Muscle layer of duodenum (tissue), 2 donors: ENCODE measurements around the gene RUNX1.

ENCODE experiments used
- H3K27ac ChIP-seq: one replicate; pipeline ENCODE4 v1.7.0; 2013; ENCODE audit warnings: mild to moderate bottlenecking, low read length
- H3K27me3 ChIP-seq: one replicate; pipeline ENCODE4 v1.7.0; 2013; ENCODE audit warnings: low read depth, mild to moderate bottlenecking, control low read depth, low read length
- H3K36me3 ChIP-seq, 2 donors: one replicate each; pipeline ENCODE4 v1.7.0; 2013; ENCODE audit warnings: low read length in 2 of 2, control low read depth in 1 of 2, mild to moderate bottlenecking in 1 of 2; ENCODE audit not compliant: insufficient read depth in 2 of 2, control insufficient read depth in 1 of 2
- H3K4me1 ChIP-seq, 2 donors: one replicate each; pipeline ENCODE4 v1.7.0; 2013; ENCODE audit warnings: low read length in 2 of 2, mild to moderate bottlenecking in 2 of 2, control low read depth in 1 of 2, moderate library complexity in 1 of 2; ENCODE audit not compliant: insufficient read depth in 2 of 2, control insufficient read depth in 1 of 2
- H3K4me3 ChIP-seq, 2 donors: one replicate each; pipeline ENCODE4 v1.7.0; 2013; ENCODE audit warnings: low read length in 2 of 2, low read depth in 1 of 2, mild to moderate bottlenecking in 1 of 2
- H3K9me3 ChIP-seq, 2 donors: one replicate each; pipeline ENCODE4 v1.7.0; 2013; ENCODE audit warnings: low read length in 2 of 2, control low read depth in 1 of 2, mild to moderate bottlenecking in 1 of 2; ENCODE audit not compliant: control insufficient read depth in 1 of 2
- donor health status: healthy.

The RUNX1 gene

GRCh38 chr21:34880401-34880800, 168.7 kb downstream of the RUNX1 start:
- Histone ChIP-seq H3K9me3 (no peaks in the 10 kb centered on the region), H3K4me1 (peaks cover 4 to 5% of the 10 kb centered on the region in 2 donors), H3K4me3 (no peak overlapping the region), H3K36me3 (peaks cover 15 to 26% of the 10 kb centered on the region in 2 donors), H3K27me3 (no peaks in the 10 kb centered on the region), H3K27ac (no peak overlapping the region)

GRCh38 chr21:34878940-34879339, 170.2 kb downstream of the RUNX1 start:
- no peak overlapping the region for H3K27ac ChIP-seq
- no peaks in the 10 kb centered on the region for H3K27me3 ChIP-seq
- no peaks in the 10 kb centered on the region for H3K9me3 ChIP-seq
- no peak overlapping the region for H3K4me3 ChIP-seq
- peaks cover 15 to 26% of the 10 kb centered on the region in 2 donors for H3K36me3 ChIP-seq
- peaks cover 5 to 9% of the 10 kb centered on the region in 2 donors for H3K4me1 ChIP-seq

DNA sequence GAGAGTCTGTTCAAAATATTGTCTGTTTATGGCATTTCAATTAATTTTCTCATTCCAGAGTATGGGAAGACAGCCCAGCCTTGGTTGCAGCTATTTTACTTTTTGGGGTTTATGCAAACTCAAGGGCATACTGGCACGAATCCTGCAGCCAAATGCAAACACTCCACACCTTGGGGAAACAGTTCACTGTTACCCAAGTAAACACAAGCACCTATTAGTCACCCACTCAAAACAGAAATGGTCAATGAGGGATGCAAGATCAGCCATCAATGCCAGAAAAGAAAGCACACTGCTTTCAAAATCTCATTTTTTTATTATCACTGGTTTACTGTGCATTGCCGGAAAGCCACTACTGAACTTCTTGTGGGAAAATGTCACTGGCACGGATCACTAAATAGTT, 170.6 kb downstream of the RUNX1 start:
- Histone ChIP-seq H3K4me1 (peaks cover 5 to 9% of the 10 kb centered on the region in 2 donors), H3K27me3 (no peaks in the 10 kb centered on the region), H3K36me3 (peaks cover 15 to 26% of the 10 kb centered on the region in 2 donors), H3K27ac (no peak overlapping the region), H3K9me3 (no peaks in the 10 kb centered on the region), H3K4me3 (no peak overlapping the region)

DNA sequence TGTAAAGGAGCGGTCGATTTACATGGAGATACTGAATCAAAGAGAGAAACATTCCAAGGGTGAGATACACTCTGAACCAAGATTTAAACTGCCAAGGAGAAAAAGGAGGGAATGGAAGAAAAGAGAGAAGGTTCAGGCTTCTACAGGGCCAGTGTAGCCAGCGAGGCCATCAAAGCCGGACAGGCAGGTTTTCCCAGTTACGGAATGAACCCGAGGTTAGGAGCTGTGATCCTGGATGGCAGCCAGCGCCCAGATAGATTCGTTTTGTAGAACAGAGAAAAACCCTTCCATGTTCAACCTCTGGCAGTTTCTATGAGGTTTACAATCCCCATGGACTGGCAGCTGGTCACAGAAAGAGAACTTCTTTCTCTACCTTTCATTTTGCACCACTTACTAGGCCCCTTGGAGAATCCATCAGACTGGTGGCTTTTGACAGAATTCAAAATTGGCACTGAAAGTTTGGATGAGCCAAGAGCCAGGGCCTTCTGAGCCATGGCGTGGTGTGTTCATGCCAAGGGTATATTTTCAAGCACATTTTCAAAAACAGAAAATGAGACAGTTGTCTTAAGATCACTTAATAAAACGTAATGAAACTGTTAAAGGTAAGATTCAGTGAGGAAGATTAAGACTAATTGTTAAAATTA, 171.5 kb downstream of the RUNX1 start:
- Histone ChIP-seq H3K27ac (peak overlapping the region; percentile 3), H3K36me3 (peaks cover 10 to 26% of the 10 kb centered on the region in 2 donors), H3K9me3 (no peaks in the 10 kb centered on the region), H3K27me3 (no peaks in the 10 kb centered on the region), H3K4me1 (peaks cover 5 to 9% of the 10 kb centered on the region in 2 donors), H3K4me3 (no peak overlapping the region)

DNA sequence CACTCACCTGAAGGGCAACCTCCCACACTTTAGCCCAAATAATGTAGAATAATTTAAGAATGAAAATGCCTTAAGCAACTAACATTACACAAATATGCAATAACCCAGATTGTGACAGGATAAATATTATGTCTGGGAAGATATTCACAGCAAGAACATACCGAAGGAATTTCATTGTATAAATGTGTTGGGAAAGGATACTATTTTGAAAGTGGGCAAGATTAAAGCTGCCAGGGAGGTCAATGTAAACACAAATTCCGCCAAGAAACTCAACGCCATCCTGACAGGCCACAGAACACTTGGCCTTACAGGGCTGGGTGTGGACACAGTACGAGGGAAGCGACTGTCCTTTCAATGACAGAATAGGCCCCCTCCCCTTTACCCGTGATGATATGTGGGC, 173.3 kb downstream of the RUNX1 start:
- H3K36me3 ChIP-seq = peaks cover 4 to 31% of the 10 kb centered on the region in 2 donors
- H3K27me3 ChIP-seq = no peaks in the 10 kb centered on the region
- H3K4me3 ChIP-seq = no peak overlapping the region
- no peak overlapping the region for H3K27ac ChIP-seq
- no peaks in the 10 kb centered on the region for H3K9me3 ChIP-seq
- H3K4me1 ChIP-seq = peaks cover 0 to 9% of the 10 kb centered on the region in 2 donors

GRCh38 chr21:34874684-34875513, 174.2 kb downstream of the RUNX1 start:
- peaks cover 0 to 9% of the 10 kb centered on the region in 2 donors for H3K4me1 ChIP-seq
- no peak overlapping the region for H3K27ac ChIP-seq
- H3K27me3 ChIP-seq = no peaks in the 10 kb centered on the region
- H3K4me3 ChIP-seq = no peak overlapping the region
- H3K9me3 ChIP-seq = no peaks in the 10 kb centered on the region
- peaks cover 0 to 30% of the 10 kb centered on the region in 2 donors for H3K36me3 ChIP-seq

- no peaks in the 10 kb centered on the region for H3K27me3 ChIP-seq
- H3K36me3 ChIP-seq = peaks cover 0 to 26% of the 10 kb centered on the region in 2 donors
- H3K27ac ChIP-seq = no peak overlapping the region
- H3K4me3 ChIP-seq = no peak overlapping the region
- peaks cover 0 to 9% of the 10 kb centered on the region in 2 donors for H3K4me1 ChIP-seq
- no peaks in the 10 kb centered on the region for H3K9me3 ChIP-seq
Observed at GRCh38 chr21:34871026-34871908, 177.8 kb downstream of the RUNX1 start.

- H3K9me3 ChIP-seq = no peaks in the 10 kb centered on the region
- peaks cover 7 to 18% of the 10 kb centered on the region in 2 donors for H3K36me3 ChIP-seq
- H3K27ac ChIP-seq = no peak overlapping the region
- H3K4me3 ChIP-seq = no peak overlapping the region
- H3K4me1 ChIP-seq = peaks cover 0 to 4% of the 10 kb centered on the region in 2 donors
- no peaks in the 10 kb centered on the region for H3K27me3 ChIP-seq
Observed at GRCh38 chr21:34870246-34870645, 178.9 kb downstream of the RUNX1 start.

GRCh38 chr21:34869545-34869944, 179.6 kb downstream of the RUNX1 start:
- no peaks in the 10 kb centered on the region for H3K27me3 ChIP-seq
- H3K9me3 ChIP-seq = no peaks in the 10 kb centered on the region
- H3K4me1 ChIP-seq = peaks cover 0 to 5% of the 10 kb centered on the region in 2 donors
- no peak overlapping the region for H3K27ac ChIP-seq
- peaks cover 7 to 18% of the 10 kb centered on the region in 2 donors for H3K36me3 ChIP-seq
- no peak overlapping the region for H3K4me3 ChIP-seq

- H3K27me3 ChIP-seq = no peaks in the 10 kb centered on the region
- H3K4me3 ChIP-seq = no peak overlapping the region
- peaks cover 0 to 6% of the 10 kb centered on the region in 2 donors for H3K4me1 ChIP-seq
- no peaks in the 10 kb centered on the region for H3K9me3 ChIP-seq
- H3K36me3 ChIP-seq = peaks cover 7 to 18% of the 10 kb centered on the region in 2 donors
- no peak overlapping the region for H3K27ac ChIP-seq
Observed at GRCh38 chr21:34867785-34868184, 181.3 kb downstream of the RUNX1 start.
